RWPE2 (cell line): ENCODE data around the gene NAALADL2.

Source experiments
- ATAC-seq: fragments of 200-7000 bp; cut with Tn5 transposase; 3 replicates; pipeline ENCODE4 v1.9.1; 2021; ENCODE audit warnings: low read depth
- DNase-seq: peaks from one replicate; pipeline ENCODE4 v3.0.0-alpha.2; 2020; ENCODE audit warnings: low spot score
- H3K27ac ChIP-seq: fragments of 450-650 bp; 2 replicates; pipeline ENCODE4 v1.5.1; 2017; ENCODE audit warnings: mild to moderate bottlenecking; ENCODE audit not compliant: poor library complexity, severe bottlenecking
- H3K27me3 ChIP-seq: fragments of 250-450 bp; sonication (Bioruptor Pico); 2 replicates; pipeline ENCODE4 v1.5.1; 2021; ENCODE audit warnings: mild to moderate bottlenecking, moderate library complexity; ENCODE audit not compliant: insufficient read depth, poor library complexity, severe bottlenecking
- H3K36me3 ChIP-seq: fragments of 250-450 bp; sonication (Bioruptor Pico); 2 replicates; pipeline ENCODE4 v1.5.1; 2020; ENCODE audit warnings: low read depth, mild to moderate bottlenecking, moderate library complexity
- H3K4me1 ChIP-seq: fragments of 250-450 bp; sonication (Bioruptor Pico); 2 replicates; pipeline ENCODE4 v1.5.1; 2021; ENCODE audit warnings: mild to moderate bottlenecking, moderate library complexity; ENCODE audit not compliant: insufficient read depth, poor library complexity, severe bottlenecking
- H3K4me3 ChIP-seq: fragments of 250-450 bp; sonication (Bioruptor Pico); 2 replicates; pipeline ENCODE4 v1.5.1; 2021; ENCODE audit warnings: mild to moderate bottlenecking, moderate library complexity; ENCODE audit not compliant: severe bottlenecking
- H3K9me3 ChIP-seq: fragments of 250-450 bp; sonication (Bioruptor Pico); 2 replicates; pipeline ENCODE4 v1.5.1; 2021; ENCODE audit warnings: mild to moderate bottlenecking, moderate library complexity; ENCODE audit not compliant: severe bottlenecking
- TF ChIP-seq, protein P1 (sequence below): fragments of 450-650 bp; IDR thresholded peaks from one replicate; pipeline ENCODE4 v1.5.1; 2017; ENCODE audit warnings: mild to moderate bottlenecking, moderate library complexity; ENCODE audit not compliant: poor library complexity, severe bottlenecking

The NAALADL2 gene

DNA sequence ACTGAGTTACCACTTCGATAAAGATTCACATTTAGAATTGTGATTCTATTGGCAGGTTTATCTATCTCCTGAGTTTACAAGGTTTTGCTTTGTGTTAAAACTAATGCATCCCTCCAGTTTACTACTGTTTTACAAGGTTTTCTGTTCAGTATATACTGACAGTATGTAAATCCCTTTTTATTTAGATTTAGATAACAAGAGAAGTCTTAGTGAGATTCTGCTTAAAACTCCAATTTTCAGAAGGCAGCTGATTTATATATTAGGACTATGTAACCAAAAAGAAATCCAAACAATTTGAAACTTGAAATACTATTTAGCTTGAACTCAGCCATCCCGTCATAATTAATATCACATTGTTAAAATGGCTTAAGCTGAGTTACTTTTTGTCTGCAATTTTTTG lies 619.2 kb downstream of the NAALADL2 start:
- Histone ChIP-seq H3K36me3 (no peaks in the 10 kb centered on the region), H3K4me3 (no peak overlapping the region), H3K4me1 (no peaks in the 10 kb centered on the region), H3K27ac (no peak overlapping the region), H3K9me3 (no peaks in the 10 kb centered on the region), H3K27me3 (no peaks in the 10 kb centered on the region)
- DNase-seq (no peak), ATAC-seq (no peak)
- TF ChIP-seq, protein P1, sequence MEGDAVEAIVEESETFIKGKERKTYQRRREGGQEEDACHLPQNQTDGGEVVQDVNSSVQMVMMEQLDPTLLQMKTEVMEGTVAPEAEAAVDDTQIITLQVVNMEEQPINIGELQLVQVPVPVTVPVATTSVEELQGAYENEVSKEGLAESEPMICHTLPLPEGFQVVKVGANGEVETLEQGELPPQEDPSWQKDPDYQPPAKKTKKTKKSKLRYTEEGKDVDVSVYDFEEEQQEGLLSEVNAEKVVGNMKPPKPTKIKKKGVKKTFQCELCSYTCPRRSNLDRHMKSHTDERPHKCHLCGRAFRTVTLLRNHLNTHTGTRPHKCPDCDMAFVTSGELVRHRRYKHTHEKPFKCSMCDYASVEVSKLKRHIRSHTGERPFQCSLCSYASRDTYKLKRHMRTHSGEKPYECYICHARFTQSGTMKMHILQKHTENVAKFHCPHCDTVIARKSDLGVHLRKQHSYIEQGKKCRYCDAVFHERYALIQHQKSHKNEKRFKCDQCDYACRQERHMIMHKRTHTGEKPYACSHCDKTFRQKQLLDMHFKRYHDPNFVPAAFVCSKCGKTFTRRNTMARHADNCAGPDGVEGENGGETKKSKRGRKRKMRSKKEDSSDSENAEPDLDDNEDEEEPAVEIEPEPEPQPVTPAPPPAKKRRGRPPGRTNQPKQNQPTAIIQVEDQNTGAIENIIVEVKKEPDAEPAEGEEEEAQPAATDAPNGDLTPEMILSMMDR = no peak

DNA sequence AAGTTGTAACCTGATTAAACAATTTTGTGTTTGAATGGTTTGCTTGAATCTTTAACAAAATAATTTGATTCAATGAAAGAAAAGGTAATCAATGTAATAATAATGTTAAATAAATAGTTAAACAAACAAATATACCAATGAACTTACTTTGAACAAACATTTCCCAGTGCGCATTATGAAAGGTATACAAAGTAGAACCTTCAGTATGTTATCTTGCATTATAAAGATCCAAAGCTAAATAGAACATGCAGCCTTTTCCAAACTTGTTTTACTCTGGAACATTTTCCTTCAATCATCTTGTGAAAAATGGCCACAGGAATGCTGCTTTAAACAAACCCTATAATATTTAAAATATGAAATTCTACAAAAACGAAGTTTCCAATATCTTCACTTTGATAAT lies 620.0 kb downstream of the NAALADL2 start:
- DNase-seq (no peak), ATAC-seq (no peak)
- no peaks in the 10 kb centered on the region for H3K36me3 ChIP-seq
- no peaks in the 10 kb centered on the region for H3K27me3 ChIP-seq
- H3K4me3 ChIP-seq = no peak overlapping the region
- TF ChIP-seq, protein P1 = no peak
- H3K27ac ChIP-seq = no peak overlapping the region
- no peaks in the 10 kb centered on the region for H3K9me3 ChIP-seq
- H3K4me1 ChIP-seq = no peaks in the 10 kb centered on the region

DNA sequence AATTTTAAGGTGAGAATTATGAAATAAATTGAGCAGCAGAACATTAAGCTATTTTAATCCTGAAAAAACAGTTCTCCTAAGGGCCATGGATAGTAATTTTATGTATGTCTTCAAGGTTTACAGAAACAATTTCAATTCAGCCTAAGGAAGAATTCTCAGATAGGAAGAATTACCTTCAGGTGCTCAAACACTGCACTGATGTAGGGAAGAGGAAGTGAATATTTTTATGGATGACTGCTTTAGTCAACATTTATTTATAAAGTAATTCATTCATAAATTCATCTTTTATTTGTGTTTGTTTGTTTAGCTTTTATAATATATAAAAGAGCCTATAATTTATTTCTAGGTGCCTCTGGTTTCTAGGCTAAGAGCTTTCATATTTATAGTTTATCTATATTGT lies 620.7 kb downstream of the NAALADL2 start:
- no peaks in the 10 kb centered on the region for H3K27me3 ChIP-seq
- H3K9me3 ChIP-seq = no peaks in the 10 kb centered on the region
- no peaks in the 10 kb centered on the region for H3K4me1 ChIP-seq
- H3K4me3 ChIP-seq = no peak overlapping the region
- no peaks in the 10 kb centered on the region for H3K36me3 ChIP-seq
- TF ChIP-seq, protein P1 = no peak
- H3K27ac ChIP-seq = no peak overlapping the region
- no peak for DNase-seq
- no peak for ATAC-seq

DNA sequence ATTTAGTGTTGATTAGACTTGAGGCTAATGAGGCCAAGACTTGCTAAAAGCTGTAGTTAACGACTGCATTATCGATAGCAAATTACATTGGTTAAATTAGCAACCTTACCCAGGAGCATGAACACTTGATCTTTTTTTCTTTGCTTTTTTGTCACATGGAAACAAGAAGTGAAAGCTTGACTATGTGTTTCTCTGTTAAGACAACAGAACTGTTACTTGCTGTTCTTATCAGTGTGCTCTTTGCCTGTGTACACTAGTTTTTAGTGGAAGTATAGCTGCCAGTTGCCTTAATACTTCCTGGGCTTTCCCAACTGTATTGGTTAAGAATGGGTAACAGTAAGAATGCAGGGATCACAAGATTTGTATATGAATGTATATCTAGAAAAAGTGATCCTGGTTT lies 625.5 kb downstream of the NAALADL2 start:
- no peaks in the 10 kb centered on the region for H3K27me3 ChIP-seq
- H3K36me3 ChIP-seq = no peaks in the 10 kb centered on the region
- DNase-seq (no peak), ATAC-seq (no peak)
- no peaks in the 10 kb centered on the region for H3K4me1 ChIP-seq
- TF ChIP-seq, protein P1 = no peak
- no peak overlapping the region for H3K4me3 ChIP-seq
- no peaks in the 10 kb centered on the region for H3K9me3 ChIP-seq
- no peak overlapping the region for H3K27ac ChIP-seq

DNA sequence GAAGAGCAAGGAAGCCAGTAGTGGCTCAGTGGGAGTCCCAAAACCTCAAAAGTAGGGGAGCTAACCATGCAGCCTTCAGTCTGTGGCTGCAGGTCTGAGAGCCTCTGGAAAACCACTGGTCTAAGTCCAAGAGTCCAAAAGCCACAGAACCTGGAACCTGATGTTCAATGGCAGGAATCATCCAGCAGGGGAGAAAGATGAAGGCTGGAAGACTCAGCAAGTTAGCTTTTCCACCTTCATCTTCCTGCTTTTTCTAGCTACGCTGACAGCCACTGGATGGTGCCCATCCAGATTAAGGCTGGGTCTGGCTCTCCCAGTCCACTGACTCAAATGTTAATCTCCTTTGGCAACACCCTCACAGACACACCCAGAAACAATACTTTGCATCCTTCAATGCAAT lies 626.3 kb downstream of the NAALADL2 start:
- TF ChIP-seq, protein P1 = no peak
- Histone ChIP-seq H3K4me1 (no peaks in the 10 kb centered on the region), H3K36me3 (no peaks in the 10 kb centered on the region), H3K27me3 (no peaks in the 10 kb centered on the region), H3K27ac (no peak overlapping the region), H3K4me3 (no peak overlapping the region), H3K9me3 (no peaks in the 10 kb centered on the region)
- DNase-seq (no peak), ATAC-seq (no peak)
